Measurements from ENCODE around the gene PSRC1. TPM values are rescaled to one million over a fixed set of nuclear protein-coding genes. Genes with fewer than 3 reads are reported as not detected.

PSRC1 gene
- total and polyA plus RNA-seq, 2 of the 8 experiments (the other 6 are each of a cell fraction or from before 2014, with no cell fraction given): 56.1 to 67.3 TPM

GRCh38 chr1:109273570-109274288 is 9.2 kb downstream of the PSRC1 start:
- POLR2A ChIA-PET (ENCODE audit: partially characterized antibody): interaction anchor here (0.7 to 1.0 kb wide), 2 partner anchors 9 to 42 kb away, joined by 3 read pairs; partner anchors contain the start of gene PSRC1
- TF ChIP-seq RNF2 (IDR thresholded peaks at IDR 0.05; ENCODE audit: borderline replicate concordance, low read depth, low read length, missing control alignments, poor library complexity, severe bottlenecking) (no peak), CREB1 (IDR thresholded peaks at IDR 0.05) (no peak), POU5F1 (IDR thresholded peaks at IDR 0.05; ENCODE audit: low read depth, low read length) (no peak), ATF2 (IDR thresholded peaks at IDR 0.05; ENCODE audit: low read length) (no peak), YY1 (IDR thresholded peaks at IDR 0.05; ENCODE audit: low read depth, low read length) (no peak), EP300 (IDR thresholded peaks at IDR 0.05; ENCODE audit: borderline replicate concordance in 1 of 2, low read depth in 2 of 2, low read length in 2 of 2) (no peak), JUN (IDR thresholded peaks at IDR 0.05; ENCODE audit: low read depth, low read length) (no peak), SP2 (IDR thresholded peaks at IDR 0.05; ENCODE audit: low read length) (no peak), CHD1 (IDR thresholded peaks at IDR 0.05; ENCODE audit: low read depth, low read length) (no peak), BRCA1 (IDR thresholded peaks at IDR 0.05; ENCODE audit: low read depth, low read length) (no peak)

More at GRCh38 chr1:109273570-109274288, 9.2 kb downstream of the PSRC1 start:
- no peak overlapping the region for H3K27ac ChIP-seq (ENCODE audit: low read depth, low read length)
- CTCF ChIA-PET (ENCODE audit: partially characterized antibody): interaction anchor here (0.6 to 1.9 kb wide), 8 partner anchors 10 to 259 kb away, joined by 3 to 7 read pairs (median 3); partner anchors contain the start of gene SORT1
- no peak for DNase-seq (ENCODE audit: low read depth in 1 of 2, low spot score in 2 of 2)
- peaks cover 6 to 14% (median 11%) of the 10 kb centered on the region in 4 experiments; a peak in 4 of 8 replicates for H3K36me3 ChIP-seq (ENCODE audit: control insufficient read depth in 2 of 4, insufficient read depth in 4 of 4, low read length in 3 of 4)
- H4K5ac ChIP-seq (ENCODE audit: insufficient read length, low read depth, low read length): no peak overlapping the region
- H3K23ac ChIP-seq (ENCODE audit: insufficient read length): no peak overlapping the region
- H4K91ac ChIP-seq (replicated peaks; ENCODE audit: insufficient read length, low read length): no peak overlapping the region
- no peaks in the 10 kb centered on the region for H3K23me2 ChIP-seq (ENCODE audit: low read depth, low read length)
- H3K4me2 ChIP-seq (ENCODE audit: insufficient read depth in 1 of 2, low read depth in 2 of 2, low read length in 2 of 2): no peak overlapping the region
- no peak overlapping the region for H2AFZ ChIP-seq (ENCODE audit: low read length)
- no peak overlapping the region for H3K4me3 ChIP-seq (ENCODE audit: extremely low read depth in 1 of 4, insufficient read depth in 2 of 4, low read depth in 3 of 4, low read length in 4 of 4)
- no peak overlapping the region; the same call in 1 of the 2 replicates for H2AK5ac ChIP-seq (ENCODE audit: low read depth, low read length)
- no peak overlapping the region for H3K9ac ChIP-seq (replicated peaks in 1 of 4; ENCODE audit: extremely low read depth in 1 of 4, low read depth in 3 of 4, low read length in 3 of 4)
- no peaks in the 10 kb centered on the region for H3K79me1 ChIP-seq (ENCODE audit: low read depth, low read length)
- H3K18ac ChIP-seq (ENCODE audit: extremely low read depth, low read length): no peak overlapping the region
- FAIRE-seq: no peak
- 91% methylated on average over 30 of the region's 30 CpGs; no CpG with 5 or more reads in 1 of the 2 experiments for WGBS, 2 experiments (ENCODE audit: extremely low coverage in 1 of 2, insufficient coverage in 1 of 2, insufficient read length in 1 of 2, insufficient replicate concordance in 2 of 2, low coverage in 1 of 2, low lambda C conversion rate in 2 of 2, missing lambda C conversion rate in 1 of 2)
- H2BK5ac ChIP-seq (ENCODE audit: low read depth, low read length): no peak overlapping the region
- H3K4me1 ChIP-seq (replicated peaks in 1 of 4; ENCODE audit: control insufficient read depth in 3 of 4, insufficient read depth in 4 of 4, low read length in 3 of 4): peaks cover 0 to 10% (median 3%) of the 10 kb centered on the region in 4 experiments; a peak in 5 of 7 replicates
- H2BK120ac ChIP-seq (replicated peaks; ENCODE audit: low read depth, low read length): no peak overlapping the region
- no peak overlapping the region; the same call in 1 of the 2 replicates for H4K8ac ChIP-seq (ENCODE audit: extremely low read depth, insufficient read depth, low read length)
- no peak overlapping the region for H2BK12ac ChIP-seq (ENCODE audit: low read depth, low read length)
- no peaks in the 10 kb centered on the region for H3K9me3 ChIP-seq (ENCODE audit: insufficient read depth in 2 of 2, low read depth in 1 of 2, low read length in 1 of 2)
- no peak overlapping the region for H3K56ac ChIP-seq (replicated peaks; ENCODE audit: insufficient read length, low read depth, low read length)
- no peaks in the 10 kb centered on the region for H3K27me3 ChIP-seq (replicated peaks in 1 of 4; ENCODE audit: control insufficient read depth in 3 of 4, extremely low read depth in 1 of 4, insufficient read depth in 3 of 4, low read length in 3 of 4)
- H4K20me1 ChIP-seq (replicated peaks in 1 of 2; ENCODE audit: control insufficient read depth in 1 of 2, insufficient read depth in 2 of 2, low read length in 2 of 2): peaks cover 0 to 7% of the 10 kb centered on the region in 2 experiments
- H2BK15ac ChIP-seq (ENCODE audit: low read length): no peak overlapping the region
- H2BK20ac ChIP-seq (ENCODE audit: low read length): no peak overlapping the region
- no peak overlapping the region for H3K4ac ChIP-seq (replicated peaks; ENCODE audit: insufficient read length, low read depth, low read length)
- no peak overlapping the region for H3K14ac ChIP-seq (ENCODE audit: insufficient read length)
- H3K79me2 ChIP-seq (ENCODE audit: control insufficient read depth in 1 of 2, insufficient read depth in 2 of 2, low read length in 2 of 2): no peaks in the 10 kb centered on the region
